Measurements from ENCODE around the gene HERC2.

Gene HERC2

GRCh38 chr15:28096411-28096669, 225.6 kb downstream of the HERC2 start:
- no peak for DNase-seq
- in situ Hi-C loops (cut with HindIII; ENCODE audit: low pct_ligation_motif_present, low pct_unique_long_range_greater_than_20kb, low sequenced_read_pairs), result no loop called here

GRCh38 chr15:28094732-28095521, 227.1 kb downstream of the HERC2 start:
- in situ Hi-C loops (cut with HindIII; ENCODE audit: low pct_ligation_motif_present, low pct_unique_long_range_greater_than_20kb, low sequenced_read_pairs), result no loop called here
- DNase-seq, result no peak

- in situ Hi-C loops (cut with HindIII; ENCODE audit: low pct_ligation_motif_present, low pct_unique_long_range_greater_than_20kb, low sequenced_read_pairs), result no loop called here
- DNase-seq, result no peak
Measured at GRCh38 chr15:28093752-28094535, 228.0 kb downstream of the HERC2 start.

- DNase-seq, result no peak
- in situ Hi-C loops (cut with HindIII; ENCODE audit: low pct_ligation_motif_present, low pct_unique_long_range_greater_than_20kb, low sequenced_read_pairs), result no loop called here
Measured at GRCh38 chr15:28091313-28091712, 230.7 kb downstream of the HERC2 start.

- in situ Hi-C loops (cut with HindIII; ENCODE audit: low pct_ligation_motif_present, low pct_unique_long_range_greater_than_20kb, low sequenced_read_pairs), result no loop called here
- peak; percentile 65 for DNase-seq
Measured at GRCh38 chr15:28086175-28086703, 235.7 kb downstream of the HERC2 start.

- no peak for DNase-seq
- in situ Hi-C loops (cut with HindIII; ENCODE audit: low pct_ligation_motif_present, low pct_unique_long_range_greater_than_20kb, low sequenced_read_pairs), result no loop called here
Measured at GRCh38 chr15:28085489-28086174, 236.3 kb downstream of the HERC2 start.

- no peak for DNase-seq
- in situ Hi-C loops (cut with HindIII; ENCODE audit: low pct_ligation_motif_present, low pct_unique_long_range_greater_than_20kb, low sequenced_read_pairs), result no loop called here
Measured at GRCh38 chr15:28084547-28084946, 237.4 kb downstream of the HERC2 start.

- in situ Hi-C loops (cut with HindIII; ENCODE audit: low pct_ligation_motif_present, low pct_unique_long_range_greater_than_20kb, low sequenced_read_pairs), result no loop called here
- DNase-seq, result no peak
Measured at GRCh38 chr15:28082891-28083684, 238.9 kb downstream of the HERC2 start.

- no peak for DNase-seq
- in situ Hi-C loops (cut with HindIII; ENCODE audit: low pct_ligation_motif_present, low pct_unique_long_range_greater_than_20kb, low sequenced_read_pairs), result no loop called here
Measured at GRCh38 chr15:28081594-28081993, 240.4 kb downstream of the HERC2 start.

GRCh38 chr15:28080386-28080785, 241.6 kb downstream of the HERC2 start:
- in situ Hi-C loops (cut with HindIII; ENCODE audit: low pct_ligation_motif_present, low pct_unique_long_range_greater_than_20kb, low sequenced_read_pairs), result no loop called here

GRCh38 chr15:28079313-28079969, 242.5 kb downstream of the HERC2 start:
- in situ Hi-C loops (cut with HindIII; ENCODE audit: low pct_ligation_motif_present, low pct_unique_long_range_greater_than_20kb, low sequenced_read_pairs), result no loop called here
- no peak for DNase-seq

More at GRCh38 chr15:28080386-28080785, 241.6 kb downstream of the HERC2 start:
- no peak for DNase-seq

- DNase-seq, result no peak
- in situ Hi-C loops (cut with HindIII; ENCODE audit: low pct_ligation_motif_present, low pct_unique_long_range_greater_than_20kb, low sequenced_read_pairs), result no loop called here
Measured at GRCh38 chr15:28078191-28078719, 243.7 kb downstream of the HERC2 start.

- in situ Hi-C loops (cut with HindIII; ENCODE audit: low pct_ligation_motif_present, low pct_unique_long_range_greater_than_20kb, low sequenced_read_pairs), result no loop called here
- DNase-seq, result no peak
Measured at GRCh38 chr15:28075573-28075972, 246.4 kb downstream of the HERC2 start.

GRCh38 chr15:28068930-28069329, 253.0 kb downstream of the HERC2 start:
- DNase-seq, result no peak
- in situ Hi-C loops (cut with HindIII; ENCODE audit: low pct_ligation_motif_present, low pct_unique_long_range_greater_than_20kb, low sequenced_read_pairs), result no loop called here

- DNase-seq, result no peak
- in situ Hi-C loops (cut with HindIII; ENCODE audit: low pct_ligation_motif_present, low pct_unique_long_range_greater_than_20kb, low sequenced_read_pairs), result no loop called here
Measured at GRCh38 chr15:28066231-28066630, 255.7 kb downstream of the HERC2 start.
